ENCODE measurements around the gene TMEM51.

- TF ChIP-seq, protein P1, sequence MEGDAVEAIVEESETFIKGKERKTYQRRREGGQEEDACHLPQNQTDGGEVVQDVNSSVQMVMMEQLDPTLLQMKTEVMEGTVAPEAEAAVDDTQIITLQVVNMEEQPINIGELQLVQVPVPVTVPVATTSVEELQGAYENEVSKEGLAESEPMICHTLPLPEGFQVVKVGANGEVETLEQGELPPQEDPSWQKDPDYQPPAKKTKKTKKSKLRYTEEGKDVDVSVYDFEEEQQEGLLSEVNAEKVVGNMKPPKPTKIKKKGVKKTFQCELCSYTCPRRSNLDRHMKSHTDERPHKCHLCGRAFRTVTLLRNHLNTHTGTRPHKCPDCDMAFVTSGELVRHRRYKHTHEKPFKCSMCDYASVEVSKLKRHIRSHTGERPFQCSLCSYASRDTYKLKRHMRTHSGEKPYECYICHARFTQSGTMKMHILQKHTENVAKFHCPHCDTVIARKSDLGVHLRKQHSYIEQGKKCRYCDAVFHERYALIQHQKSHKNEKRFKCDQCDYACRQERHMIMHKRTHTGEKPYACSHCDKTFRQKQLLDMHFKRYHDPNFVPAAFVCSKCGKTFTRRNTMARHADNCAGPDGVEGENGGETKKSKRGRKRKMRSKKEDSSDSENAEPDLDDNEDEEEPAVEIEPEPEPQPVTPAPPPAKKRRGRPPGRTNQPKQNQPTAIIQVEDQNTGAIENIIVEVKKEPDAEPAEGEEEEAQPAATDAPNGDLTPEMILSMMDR (optimal IDR thresholded peaks at IDR 0.05 in 1 of 3, IDR thresholded peaks at IDR 0.05 in 1 of 3, conservative IDR thresholded peaks at IDR 0.05 in 1 of 3; ENCODE audit: extremely low read depth in 1 of 3, insufficient read depth in 2 of 3, low read length in 3 of 3), result no peak
- TF ChIP-seq EZH2 (IDR thresholded peaks at IDR 0.05; ENCODE audit: low read length), result no peak
Observed at GRCh38 chr1:15187175-15188129, 33.9 kb downstream of the TMEM51 start.

All from keratinocyte (primary cell).